ENCODE data around the gene SQSTM1. TPM values are rescaled to one million over a fixed set of nuclear protein-coding genes. Genes with fewer than 3 reads are reported as not detected.

SQSTM1 gene
- total and polyA plus RNA-seq, 7 donors, result 168 to 443 (median 301) TPM

DNA sequence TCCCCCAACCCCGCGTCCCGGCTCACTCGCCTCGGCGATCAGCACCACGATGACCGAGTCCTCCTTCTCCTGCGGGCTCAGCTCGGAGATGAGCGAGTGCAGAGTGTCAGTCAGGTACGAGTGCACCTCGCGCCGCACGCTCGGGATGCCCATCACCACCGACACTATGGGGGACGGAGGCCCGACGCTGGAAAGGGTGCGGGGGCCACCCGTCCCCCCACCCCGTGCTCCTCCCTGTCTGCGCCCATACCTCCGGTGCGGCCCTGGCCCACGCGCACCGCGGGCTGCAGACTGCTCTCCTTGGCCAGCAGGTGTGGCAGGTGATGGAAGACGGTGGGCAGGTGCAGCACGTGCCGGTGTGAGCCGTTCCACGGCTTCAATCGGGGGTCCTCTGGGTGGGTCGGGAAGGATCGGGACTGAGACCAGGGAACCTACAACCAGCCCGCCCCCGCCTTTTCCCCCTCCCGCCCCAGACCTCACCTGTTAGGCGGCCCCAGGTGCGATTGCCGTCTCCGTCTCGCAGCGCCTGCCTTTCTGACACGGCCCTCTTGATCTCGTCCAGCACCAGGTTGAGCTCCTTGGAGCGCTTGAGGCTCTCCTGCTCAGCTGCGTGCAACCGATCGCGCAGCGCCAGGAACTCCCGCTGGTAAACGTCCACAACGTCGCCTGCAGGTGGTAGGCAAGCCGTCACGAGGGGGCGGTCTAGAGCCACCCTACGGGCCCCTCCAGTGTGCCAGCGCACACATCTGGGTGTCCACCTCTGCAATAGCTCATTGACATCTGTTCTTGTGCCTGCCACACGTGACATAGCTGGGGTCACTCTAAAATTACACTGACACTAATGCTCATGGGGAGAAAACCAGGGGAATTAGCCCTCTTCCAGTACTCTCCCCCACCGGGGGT lies 19.1 kb upstream of the SQSTM1 start:
- DNase-seq, result peak; percentile 91
- 62 to 69% methylated on average over 67 of the region's 67 CpGs for WGBS, 2 donors
- Histone ChIP-seq H3K27ac (peak overlapping the region in 2 of 4 donors; percentile 99), H3K36me3 (peaks cover 30 to 44% (median 35%) of the 10 kb centered on the region in 4 donors), H3K4me1 (peaks cover 0 to 48% (median 47%) of the 10 kb centered on the region in 4 donors), H3K4me3 (no peak overlapping the region), H3K9me3 (no peaks in the 10 kb centered on the region), H3K27me3 (no peaks in the 10 kb centered on the region)
- TF ChIP-seq, protein P1, sequence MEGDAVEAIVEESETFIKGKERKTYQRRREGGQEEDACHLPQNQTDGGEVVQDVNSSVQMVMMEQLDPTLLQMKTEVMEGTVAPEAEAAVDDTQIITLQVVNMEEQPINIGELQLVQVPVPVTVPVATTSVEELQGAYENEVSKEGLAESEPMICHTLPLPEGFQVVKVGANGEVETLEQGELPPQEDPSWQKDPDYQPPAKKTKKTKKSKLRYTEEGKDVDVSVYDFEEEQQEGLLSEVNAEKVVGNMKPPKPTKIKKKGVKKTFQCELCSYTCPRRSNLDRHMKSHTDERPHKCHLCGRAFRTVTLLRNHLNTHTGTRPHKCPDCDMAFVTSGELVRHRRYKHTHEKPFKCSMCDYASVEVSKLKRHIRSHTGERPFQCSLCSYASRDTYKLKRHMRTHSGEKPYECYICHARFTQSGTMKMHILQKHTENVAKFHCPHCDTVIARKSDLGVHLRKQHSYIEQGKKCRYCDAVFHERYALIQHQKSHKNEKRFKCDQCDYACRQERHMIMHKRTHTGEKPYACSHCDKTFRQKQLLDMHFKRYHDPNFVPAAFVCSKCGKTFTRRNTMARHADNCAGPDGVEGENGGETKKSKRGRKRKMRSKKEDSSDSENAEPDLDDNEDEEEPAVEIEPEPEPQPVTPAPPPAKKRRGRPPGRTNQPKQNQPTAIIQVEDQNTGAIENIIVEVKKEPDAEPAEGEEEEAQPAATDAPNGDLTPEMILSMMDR (IDR thresholded peaks at IDR 0.05), result peak; percentile 39 to 78 (median 52)
- TF ChIP-seq POLR2A (IDR thresholded peaks at IDR 0.05), result no peak
- TF ChIP-seq POLR2AphosphoS5 (IDR thresholded peaks at IDR 0.05), result peak in 3 of 4 donors; percentile 7 to 40 (median 39)
- intact Hi-C loops (cut with DNase I), result no loop called here

DNA sequence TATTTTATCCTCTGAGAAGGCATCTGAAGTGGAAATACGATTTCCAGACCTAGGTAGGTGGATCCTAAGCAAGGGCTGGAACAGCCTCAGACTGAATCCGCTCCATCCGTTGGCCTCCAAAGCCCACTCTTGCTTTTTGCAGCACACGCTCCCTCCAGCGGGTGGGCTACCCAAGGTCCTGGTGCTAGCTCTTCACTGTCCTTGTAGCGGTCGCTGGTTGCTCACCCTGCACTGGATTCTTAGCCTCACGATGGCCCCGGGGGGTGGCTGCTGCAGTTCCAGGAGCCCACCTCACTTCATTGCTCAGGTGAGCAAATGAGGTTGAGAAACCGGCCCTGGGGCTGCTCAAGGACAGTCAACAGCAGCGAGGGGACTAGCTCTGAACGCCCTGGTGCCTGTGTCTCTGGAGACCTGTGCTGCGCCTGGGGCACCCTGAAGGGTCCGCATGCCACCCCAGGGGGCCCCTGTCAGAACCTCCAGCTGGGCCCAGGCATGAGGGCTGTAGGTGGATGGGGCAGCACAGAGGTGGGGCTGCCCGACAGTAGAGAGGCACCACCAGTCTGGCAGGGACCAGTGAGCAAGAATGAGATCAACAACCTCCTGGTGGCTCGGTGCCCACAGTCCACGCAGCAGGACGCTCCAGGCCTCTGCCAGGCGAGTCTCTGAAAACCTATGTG lies 18.4 kb upstream of the SQSTM1 start:
- intact Hi-C loops (cut with DNase I), result no loop called here
- no peaks in the 10 kb centered on the region for H3K9me3 ChIP-seq
- H3K4me3 ChIP-seq, result no peak overlapping the region
- TF ChIP-seq POLR2A (IDR thresholded peaks at IDR 0.05), result no peak
- no peak for TF ChIP-seq EP300 (IDR thresholded peaks at IDR 0.05)
- TF ChIP-seq, protein P1 (IDR thresholded peaks at IDR 0.05), result no peak
- TF ChIP-seq POLR2AphosphoS5 (IDR thresholded peaks at IDR 0.05), result no peak
- peaks cover 0 to 45% (median 43%) of the 10 kb centered on the region in 4 donors for H3K4me1 ChIP-seq
- 82 to 88% methylated on average over 19 of the region's 19 CpGs for WGBS, 2 donors
- DNase-seq, result peak; percentile 77
- H3K36me3 ChIP-seq, result peaks cover 28 to 41% (median 33%) of the 10 kb centered on the region in 4 donors
- H3K27me3 ChIP-seq, result no peaks in the 10 kb centered on the region
- H3K27ac ChIP-seq, result peak overlapping the region in 3 of 4 donors; percentile 98 to 99 (median 99)

DNA sequence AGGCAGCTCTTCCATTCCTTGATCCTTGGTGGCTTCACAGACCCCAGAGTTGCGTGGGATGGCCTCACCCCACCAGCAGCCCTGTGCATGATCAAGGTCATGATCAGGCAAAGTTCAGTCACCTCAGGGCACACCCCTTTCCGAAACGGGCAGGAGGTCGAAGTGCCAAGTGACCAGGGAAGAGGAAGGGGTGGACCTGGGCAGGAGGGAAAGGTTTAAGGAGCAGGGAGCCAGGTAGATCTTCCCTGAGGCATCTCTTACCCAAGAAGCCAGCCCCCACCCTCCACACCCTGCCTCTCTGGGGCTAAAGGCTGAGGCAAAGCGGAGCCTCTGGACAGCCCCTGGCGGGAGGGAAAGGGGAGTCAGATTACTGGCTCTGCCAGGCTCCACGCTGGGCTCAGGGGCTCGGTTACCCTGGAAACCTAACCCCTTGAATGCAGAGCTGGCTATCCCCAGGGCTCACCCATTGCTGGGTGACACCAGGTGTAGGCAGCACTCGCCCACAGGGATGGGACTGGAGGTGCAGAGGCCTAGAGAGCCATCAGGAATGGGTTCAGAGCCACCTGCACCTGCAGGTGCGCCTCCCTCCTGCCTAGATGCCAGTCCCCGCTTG lies 17.6 kb upstream of the SQSTM1 start:
- Histone ChIP-seq H3K27ac (peak overlapping the region in 3 of 4 donors; percentile 98 to 99 (median 99)), H3K9me3 (no peaks in the 10 kb centered on the region), H3K4me1 (peaks cover 0 to 52% (median 50%) of the 10 kb centered on the region in 4 donors), H3K27me3 (no peaks in the 10 kb centered on the region), H3K36me3 (peaks cover 21 to 34% (median 28%) of the 10 kb centered on the region in 4 donors), H3K4me3 (no peak overlapping the region)
- DNase-seq, result peak; percentile 65
- intact Hi-C loops (cut with DNase I), result no loop called here
- WGBS, 2 donors, result 35 to 62% methylated on average over 11 of the region's 11 CpGs
- TF ChIP-seq POLR2AphosphoS5 (IDR thresholded peaks at IDR 0.05) (no peak), POLR2A (IDR thresholded peaks at IDR 0.05) (no peak), EP300 (IDR thresholded peaks at IDR 0.05) (no peak)

DNA sequence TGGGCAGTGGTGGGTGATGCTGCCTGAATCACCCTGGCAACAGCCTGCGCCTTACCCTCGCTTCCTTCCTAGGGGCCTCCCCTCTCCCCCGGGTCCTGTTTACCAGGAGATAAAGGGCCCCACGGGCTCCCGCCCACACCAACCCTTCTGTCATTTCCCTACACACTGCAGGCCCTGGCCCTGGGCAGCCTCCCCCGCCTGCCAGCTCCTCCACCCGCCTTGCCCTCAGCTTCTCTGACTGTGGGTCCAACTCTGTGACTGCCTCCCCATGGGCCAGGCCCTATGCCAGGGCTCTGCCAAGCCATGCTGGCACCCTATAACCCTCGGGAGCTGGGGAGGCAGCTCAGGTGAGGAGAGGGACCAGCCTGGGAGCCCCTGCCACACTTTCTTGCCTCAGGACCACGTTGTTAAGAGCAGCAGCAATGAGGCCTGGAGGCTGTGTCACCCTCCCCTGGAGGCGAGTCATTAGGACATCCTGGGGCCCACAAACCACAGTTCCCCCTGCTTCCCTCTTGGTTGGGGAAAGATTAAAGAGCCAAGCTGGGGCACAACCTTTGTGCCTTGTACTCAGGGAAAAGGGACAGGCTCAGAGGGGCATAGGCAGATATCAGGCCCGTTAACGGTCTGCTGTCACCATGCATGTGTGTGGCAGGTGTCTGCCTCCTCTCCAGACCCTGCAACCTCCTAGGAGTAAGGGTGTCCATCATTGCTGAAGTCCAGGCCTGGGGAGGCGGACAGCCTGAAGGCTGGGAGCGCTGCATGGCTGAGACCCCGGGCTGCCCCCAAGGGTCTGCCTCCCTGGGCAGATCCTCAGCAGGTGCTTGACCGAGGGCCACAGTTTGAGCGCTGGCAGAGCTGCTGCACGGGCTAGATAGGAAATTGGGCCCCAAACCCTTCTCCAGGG lies 16.8 kb upstream of the SQSTM1 start:
- H3K36me3 ChIP-seq, result peaks cover 12 to 26% (median 19%) of the 10 kb centered on the region in 4 donors
- intact Hi-C loops (cut with DNase I), result no loop called here
- 38 to 47% methylated on average over 18 of the region's 18 CpGs for WGBS, 2 donors
- no peaks in the 10 kb centered on the region for H3K9me3 ChIP-seq
- TF ChIP-seq, protein P1 (IDR thresholded peaks at IDR 0.05), result no peak
- TF ChIP-seq POLR2A (IDR thresholded peaks at IDR 0.05), result no peak
- no peak for TF ChIP-seq POLR2AphosphoS5 (IDR thresholded peaks at IDR 0.05)
- no peak for TF ChIP-seq EP300 (IDR thresholded peaks at IDR 0.05)
- H3K4me1 ChIP-seq, result peaks cover 0 to 53% (median 50%) of the 10 kb centered on the region in 4 donors
- no peak overlapping the region for H3K4me3 ChIP-seq
- peak overlapping the region in 3 of 4 donors; percentile 98 to 99 (median 99) for H3K27ac ChIP-seq
- H3K27me3 ChIP-seq, result no peaks in the 10 kb centered on the region
- peak; percentile 66 for DNase-seq
